MCF 10A (cell line): ENCODE data around the gene SLC6A6. TPM values are rescaled to one million over a fixed set of nuclear protein-coding genes. Genes with fewer than 3 reads are reported as not detected.

Experiments used
- BruUV-seq: library from RNA; stranded (reverse); fragments of 400-500 nt; replicated peaks from 2 replicates; lab custom pipeline; 2021; lab: Mats Ljungman, UMichigan
- CTCF ChIA-PET: fragments of 300-600 bp; sonication (Branson Sonifier 250); formaldehyde crosslinking; extraction: SDS; loops from one replicate; lab custom pipeline; 2021; ENCODE audit warnings: antibody characterized with exemption, inconsistent platforms; lab: Yijun Ruan, JAX
- POLR2A ChIA-PET: fragments of 300-600, 350-650 bp; sonication (Branson Sonifier 250); formaldehyde crosslinking; extraction: SDS; loops from one replicate; lab custom pipeline; 2020; ENCODE audit warnings: antibody characterized with exemption, inconsistent platforms; lab: Yijun Ruan, JAX
- DNase-seq: peaks from one replicate; pipeline ENCODE4 v3.0.0-alpha.2; 2018; ENCODE audit not compliant: unreplicated experiment
- H3K27ac Mint-ChIP-seq: one replicate; pipeline ENCODE4 v1.8.0; 2022; ENCODE audit warnings: mild to moderate bottlenecking, low read depth, mixed read lengths; ENCODE audit not compliant: unreplicated experiment
- H3K27me3 Mint-ChIP-seq: one replicate; pipeline ENCODE4 v1.8.0; 2022; ENCODE audit warnings: mixed read lengths; ENCODE audit not compliant: insufficient read depth, unreplicated experiment
- H3K36me3 Mint-ChIP-seq: one replicate; pipeline ENCODE4 v1.8.0; 2022; ENCODE audit warnings: mild to moderate bottlenecking, moderate library complexity, mixed read lengths; ENCODE audit not compliant: insufficient read depth, unreplicated experiment
- H3K4me1 Mint-ChIP-seq: one replicate; pipeline ENCODE4 v1.8.0; 2022; ENCODE audit warnings: mixed read lengths; ENCODE audit not compliant: insufficient read depth, unreplicated experiment
- H3K4me3 Mint-ChIP-seq: one replicate; pipeline ENCODE4 v1.8.0; 2022; ENCODE audit warnings: mild to moderate bottlenecking, moderate library complexity, mixed read lengths; ENCODE audit not compliant: unreplicated experiment
- H3K9me3 Mint-ChIP-seq: one replicate; pipeline ENCODE4 v1.8.0; 2022; ENCODE audit warnings: mixed read lengths; ENCODE audit not compliant: unreplicated experiment
- CTCF ChIP-seq: fragments of 200-600 bp; IDR thresholded peaks from one replicate; pipeline ENCODE4 v1.8.0; 2022; ENCODE audit warnings: antibody characterized with exemption, mild to moderate bottlenecking; ENCODE audit not compliant: unreplicated experiment
- intact Hi-C: fragments of 100-400 bp; cut with micrococcal nuclease; formaldehyde crosslinking; loops from 2 replicates; pipeline ENCODE4 v1.14.1; 2022
- total RNA-seq: library from RNA; stranded (reverse); gene quantifications from 2 replicates; pipeline ENCODE4 v1.2.3, GENCODE V29; 2022

Gene SLC6A6
- total RNA-seq, 1 experiment from 2014 or later = 7.6 TPM

GRCh38 chr3:14372587-14372986 lies 29.8 kb upstream of the SLC6A6 start:
- H3K4me1 Mint-ChIP-seq = peaks cover 16% of the 10 kb centered on the region
- peaks cover 2% of the 10 kb centered on the region for H3K27me3 Mint-ChIP-seq
- no peak overlapping the region for H3K4me3 Mint-ChIP-seq
- ChIA-PET POLR2A (no interaction called here), CTCF (no interaction called here)
- no peak overlapping the region for H3K27ac Mint-ChIP-seq
- H3K36me3 Mint-ChIP-seq = peaks cover 6% of the 10 kb centered on the region
- no TSS peak for BruUV-seq
- DNase-seq = no peak
- no peaks in the 10 kb centered on the region for H3K9me3 Mint-ChIP-seq
- TF ChIP-seq CTCF = no peak
- intact Hi-C loops = no loop called here

- ChIA-PET POLR2A (no interaction called here), CTCF (interaction anchor here (0.5 kb wide), 1 partner anchor 189 kb away, joined by 4 read pairs; no protein-coding TSS in a partner anchor)
- DNase-seq = no peak
- TF ChIP-seq CTCF = no peak
- Mint-ChIP-seq H3K4me1 (peaks cover 16% of the 10 kb centered on the region), H3K27me3 (no peaks in the 10 kb centered on the region), H3K36me3 (peaks cover 6% of the 10 kb centered on the region), H3K27ac (no peak overlapping the region), H3K4me3 (no peak overlapping the region), H3K9me3 (no peaks in the 10 kb centered on the region)
- intact Hi-C loops = no loop called here
- no TSS peak for BruUV-seq
Observed at GRCh38 chr3:14373753-14374376, 28.5 kb upstream of the SLC6A6 start.

GRCh38 chr3:14374444-14374883 lies 27.9 kb upstream of the SLC6A6 start:
- Mint-ChIP-seq H3K27ac (no peak overlapping the region), H3K36me3 (peaks cover 6% of the 10 kb centered on the region), H3K27me3 (no peaks in the 10 kb centered on the region), H3K9me3 (no peaks in the 10 kb centered on the region), H3K4me3 (no peak overlapping the region), H3K4me1 (peaks cover 16% of the 10 kb centered on the region)
- CTCF ChIA-PET = interaction anchor here (1.1 kb wide), 1 partner anchor 11 kb away, joined by 5 read pairs; no protein-coding TSS in a partner anchor
- no TSS peak for BruUV-seq
- no peak for TF ChIP-seq CTCF
- POLR2A ChIA-PET = no interaction called here
- no peak for DNase-seq
- intact Hi-C loops = no loop called here

GRCh38 chr3:14375192-14375591 lies 27.2 kb upstream of the SLC6A6 start:
- Mint-ChIP-seq H3K4me3 (no peak overlapping the region), H3K4me1 (peaks cover 16% of the 10 kb centered on the region), H3K27me3 (no peaks in the 10 kb centered on the region), H3K36me3 (peaks cover 1% of the 10 kb centered on the region), H3K27ac (no peak overlapping the region), H3K9me3 (no peaks in the 10 kb centered on the region)
- DNase-seq = no peak
- no TSS peak for BruUV-seq
- TF ChIP-seq CTCF = no peak
- CTCF ChIA-PET = interaction anchor here (0.7 to 1.1 kb wide), 2 partner anchors 10 to 113 kb away, joined by 3 to 5 read pairs; no protein-coding TSS in a partner anchor
- POLR2A ChIA-PET = no interaction called here
- intact Hi-C loops = no loop called here
